CD4-positive, alpha-beta T cell treated with Interleukin-6 for 4 hours (primary cell): Measurements from ENCODE around the gene MRPS30.
"Not testable (repeated sequence)": the region's sequence is repeated elsewhere in the genome, so short reads cannot be mapped to it uniquely, and the experiment has no call there.

Experiments
- DNase-seq: peaks from one replicate; pipeline ENCODE4 v3.0.0-alpha.2; 2020; ENCODE audit warnings: mixed read lengths

MRPS30 gene

GRCh38 chr5:44824662-44825061, 15.9 kb downstream of the MRPS30 start:
- not testable (repeated sequence) for DNase-seq

- no peak for DNase-seq
Measured at GRCh38 chr5:44827681-44828080, 18.9 kb downstream of the MRPS30 start.

- no peak for DNase-seq
Measured at GRCh38 chr5:44828719-44829118, 20.0 kb downstream of the MRPS30 start.

- no peak for DNase-seq
Measured at GRCh38 chr5:44830951-44831350, 22.2 kb downstream of the MRPS30 start.

- DNase-seq: no peak
Measured at GRCh38 chr5:44833249-44833648, 24.5 kb downstream of the MRPS30 start.

- DNase-seq: no peak
Measured at GRCh38 chr5:44835693-44836092, 26.9 kb downstream of the MRPS30 start.

- no peak for DNase-seq
Measured at GRCh38 chr5:44839018-44839681, 30.4 kb downstream of the MRPS30 start.

- no peak for DNase-seq
Measured at GRCh38 chr5:44842496-44843282, 33.9 kb downstream of the MRPS30 start.

GRCh38 chr5:44844744-44845143, 36.0 kb downstream of the MRPS30 start:
- no peak for DNase-seq

- DNase-seq: no peak
Measured at GRCh38 chr5:44845777-44846176, 37.0 kb downstream of the MRPS30 start.

- DNase-seq: no peak
Measured at GRCh38 chr5:44847206-44847852, 38.6 kb downstream of the MRPS30 start.

- DNase-seq: no peak
Measured at GRCh38 chr5:44860267-44860666, 51.5 kb downstream of the MRPS30 start.

- DNase-seq: no peak
Measured at GRCh38 chr5:44862808-44863207, 54.1 kb downstream of the MRPS30 start.
